Activated B cell treated with CpG ODN at 0.5 μM for 24 hours (primary cell): Measurements from ENCODE around the gene TGFB2. TPM values are rescaled to one million over a fixed set of nuclear protein-coding genes. Genes with fewer than 3 reads are reported as not detected.

Experiments used
- ATAC-seq: fragments of 200-7000 bp; cut with Tn5 transposase; one replicate; pipeline ENCODE4 v1.10.0; 2021; ENCODE audit warnings: low read depth, mild to moderate bottlenecking, moderate library complexity
- CTCF ChIA-PET: fragments of 350-600 bp; sonication (Branson Sonifier 250); formaldehyde crosslinking; loops from one replicate; lab custom pipeline; 2021; ENCODE audit warnings: antibody characterized with exemption; lab: Charles Lee
- POLR2A ChIA-PET: fragments of 350-600 bp; sonication (Branson Sonifier 250); formaldehyde crosslinking; loops from one replicate; lab custom pipeline; 2021; ENCODE audit warnings: antibody characterized with exemption; lab: Charles Lee
- DNase-seq: peaks from one replicate; pipeline ENCODE4 v3.0.0; 2022
- H3K27ac Mint-ChIP-seq: one replicate; pipeline ENCODE4 v1.8.0; 2020; ENCODE audit warnings: mixed read lengths
- H3K27me3 Mint-ChIP-seq: one replicate; pipeline ENCODE4 v1.8.0; 2021; ENCODE audit warnings: mixed read lengths
- H3K36me3 Mint-ChIP-seq: one replicate; pipeline ENCODE4 v1.8.0; 2021; ENCODE audit warnings: low read depth, mixed read lengths
- H3K4me1 Mint-ChIP-seq: one replicate; pipeline ENCODE4 v1.8.0; 2021; ENCODE audit warnings: mixed read lengths
- H3K4me3 Mint-ChIP-seq: one replicate; pipeline ENCODE4 v1.8.0; 2020; ENCODE audit warnings: mild to moderate bottlenecking, mixed read lengths
- H3K9me3 Mint-ChIP-seq: one replicate; pipeline ENCODE4 v1.8.0; 2020; ENCODE audit warnings: mixed read lengths
- CTCF ChIP-seq: fragments of 200-600 bp; IDR thresholded peaks from one replicate; pipeline ENCODE4 v1.8.0; 2022; ENCODE audit warnings: antibody characterized with exemption, mild to moderate bottlenecking
- intact Hi-C: fragments of 100-400 bp; cut with micrococcal nuclease; formaldehyde crosslinking; loops from one replicate; pipeline ENCODE4 v1.15.1; 2024
- total RNA-seq: library from RNA; stranded (reverse); gene quantifications from 2 replicates; pipeline ENCODE4 v1.2.3, GENCODE V29; 2022

Gene TGFB2
- total RNA-seq, 1 donor from 2014 or later, result 1.6 TPM

- Mint-ChIP-seq H3K9me3 (no peaks in the 10 kb centered on the region), H3K27ac (peak overlapping the region; percentile 83), H3K27me3 (no peaks in the 10 kb centered on the region), H3K4me3 (peak overlapping the region; percentile 68), H3K36me3 (no peaks in the 10 kb centered on the region), H3K4me1 (peaks cover 46% of the 10 kb centered on the region)
- no peak for TF ChIP-seq CTCF
- ATAC-seq, result no peak
- intact Hi-C loops, result no loop called here
- ChIA-PET CTCF (no interaction called here), POLR2A (interaction anchor here (0.8 kb wide), 1 partner anchor 1064 kb away, joined by 3 read pairs; no protein-coding TSS in a partner anchor)
- no peak for DNase-seq
These were observed 129.0 kb downstream of the TGFB2 start for GRCh38 chr1:218474128-218474527.

- DNase-seq, result no peak
- Mint-ChIP-seq H3K27me3 (no peaks in the 10 kb centered on the region), H3K27ac (peak overlapping the region; percentile 15), H3K4me1 (peaks cover 46% of the 10 kb centered on the region), H3K9me3 (no peaks in the 10 kb centered on the region), H3K4me3 (no peak overlapping the region), H3K36me3 (no peaks in the 10 kb centered on the region)
- ATAC-seq, result no peak
- POLR2A ChIA-PET, result interaction anchor here (0.9 kb wide), 1 partner anchor 130 kb away, joined by 6 read pairs; the partner anchor contains the start of gene TGFB2
- intact Hi-C loops, result loop anchor here (5.0 kb wide), 1 partner anchor 37 kb away; no protein-coding TSS in a partner anchor
- no peak for TF ChIP-seq CTCF
- CTCF ChIA-PET, result no interaction called here
These were observed 130.1 kb downstream of the TGFB2 start for GRCh38 chr1:218475275-218475674.

GRCh38 chr1:218475699-218476098, 130.6 kb downstream of the TGFB2 start:
- H3K27me3 Mint-ChIP-seq, result no peaks in the 10 kb centered on the region
- DNase-seq (no peak), ATAC-seq (no peak)
- ChIA-PET CTCF (no interaction called here), POLR2A (interaction anchor here (0.9 kb wide), 1 partner anchor 130 kb away, joined by 6 read pairs; the partner anchor contains the start of gene TGFB2)
- TF ChIP-seq CTCF, result no peak
- peaks cover 46% of the 10 kb centered on the region for H3K4me1 Mint-ChIP-seq
- H3K9me3 Mint-ChIP-seq, result no peaks in the 10 kb centered on the region
- intact Hi-C loops, result loop anchor here (5.0 kb wide), 1 partner anchor 37 kb away; no protein-coding TSS in a partner anchor
- H3K27ac Mint-ChIP-seq, result peak overlapping the region; percentile 15
- H3K36me3 Mint-ChIP-seq, result no peaks in the 10 kb centered on the region
- H3K4me3 Mint-ChIP-seq, result no peak overlapping the region

- intact Hi-C loops, result loop anchor here (5.0 kb wide), 1 partner anchor 36 kb away; no protein-coding TSS in a partner anchor
- POLR2A ChIA-PET, result no interaction called here
- Mint-ChIP-seq H3K36me3 (no peaks in the 10 kb centered on the region), H3K4me1 (peaks cover 46% of the 10 kb centered on the region), H3K9me3 (no peaks in the 10 kb centered on the region), H3K4me3 (no peak overlapping the region), H3K27me3 (no peaks in the 10 kb centered on the region), H3K27ac (no peak overlapping the region)
- DNase-seq (no peak), ATAC-seq (no peak)
- TF ChIP-seq CTCF, result no peak
- CTCF ChIA-PET, result no interaction called here
These were observed 131.2 kb downstream of the TGFB2 start for GRCh38 chr1:218476385-218476784.

GRCh38 chr1:218478336-218478735, 133.2 kb downstream of the TGFB2 start:
- no peak for TF ChIP-seq CTCF
- DNase-seq (no peak), ATAC-seq (no peak)
- H3K4me3 Mint-ChIP-seq, result no peak overlapping the region
- POLR2A ChIA-PET, result no interaction called here
- CTCF ChIA-PET, result no interaction called here
- H3K4me1 Mint-ChIP-seq, result peaks cover 38% of the 10 kb centered on the region
- no peak overlapping the region for H3K27ac Mint-ChIP-seq
- no peaks in the 10 kb centered on the region for H3K27me3 Mint-ChIP-seq
- H3K36me3 Mint-ChIP-seq, result no peaks in the 10 kb centered on the region
- intact Hi-C loops, result loop anchor here (5.0 kb wide), 1 partner anchor 34 kb away; no protein-coding TSS in a partner anchor
- H3K9me3 Mint-ChIP-seq, result no peaks in the 10 kb centered on the region
